DOHH2 (cell line): ENCODE data around the gene NET1.

Experiments used
- CTCF ChIP-seq: fragments of 200-600 bp; sonication (generic); IDR thresholded peaks from one replicate; pipeline ENCODE4 v1.5.1; 2014; ENCODE audit warnings: antibody characterized with exemption, mild to moderate bottlenecking, low read depth, low read length; ENCODE audit not compliant: poor library complexity, severe bottlenecking
- EZH2phosphoT487 ChIP-seq: fragments of 200-600 bp; sonication (generic); IDR thresholded peaks from 2 replicates; pipeline ENCODE4 v1.6.1; 2017; ENCODE audit warnings: borderline replicate concordance, mild to moderate bottlenecking, antibody characterized with exemption, low read length, moderate library complexity, mixed read lengths

GRCh38 chr10:5391790-5392189, 20.6 kb upstream of the NET1 start:
- TF ChIP-seq CTCF = no peak
- TF ChIP-seq EZH2phosphoT487 = no peak
